WTC11 (cell line): Measurements from ENCODE around the gene PRR14. TPM values are rescaled to one million over a fixed set of nuclear protein-coding genes. Genes with fewer than 3 reads are reported as not detected.

Experiments used
- ATAC-seq: fragments of 200-7000 bp; cut with Tn5 transposase; 2 replicates; pipeline ENCODE4 v1.10.0; 2021; ENCODE audit warnings: mild to moderate bottlenecking, moderate library complexity
- CTCF ChIA-PET: fragments of 300-600 bp; sonication (Branson Sonifier 250); formaldehyde crosslinking; loops from one replicate; lab custom pipeline; 2021; ENCODE audit warnings: antibody characterized with exemption; lab: Charles Lee
- POLR2A ChIA-PET: fragments of 350-600 bp; sonication (Branson Sonifier 250); formaldehyde crosslinking; loops from one replicate; lab custom pipeline; 2021; ENCODE audit warnings: antibody characterized with exemption; lab: Charles Lee
- DNase-seq: peaks from one replicate; pipeline ENCODE4 v3.0.0; 2021; ENCODE audit warnings: low spot score
- H3K27ac Mint-ChIP-seq: 2 replicates; pipeline ENCODE4 v1.8.0; 2021; ENCODE audit warnings: mixed read lengths
- H3K27me3 Mint-ChIP-seq: 2 replicates; pipeline ENCODE4 v1.8.0; 2021; ENCODE audit warnings: low read depth, mild to moderate bottlenecking, moderate library complexity, mixed read lengths
- H3K36me3 Mint-ChIP-seq: 2 replicates; pipeline ENCODE4 v1.8.0; 2021; ENCODE audit warnings: mixed read lengths
- H3K4me1 Mint-ChIP-seq: 2 replicates; pipeline ENCODE4 v1.8.0; 2022; ENCODE audit warnings: mixed read lengths
- H3K4me3 Mint-ChIP-seq: 2 replicates; pipeline ENCODE4 v1.8.0; 2021; ENCODE audit warnings: mild to moderate bottlenecking, moderate library complexity, mixed read lengths
- H3K9me3 Mint-ChIP-seq: 2 replicates; pipeline ENCODE4 v1.8.0; 2021; ENCODE audit warnings: mixed read lengths
- CREM ChIP-seq: sonication (generic); formaldehyde crosslinking; IDR thresholded peaks from 2 replicates; pipeline ENCODE4 v1.8.1; 2022; ENCODE audit warnings: mild to moderate bottlenecking, missing genetic modification reagents, moderate library complexity
- CTCF ChIP-seq: fragments of 200-600 bp; IDR thresholded peaks from 2 replicates; pipeline ENCODE4 v1.8.0; 2022; ENCODE audit warnings: antibody characterized with exemption
- E2F1 ChIP-seq: sonication (generic); formaldehyde crosslinking; IDR thresholded peaks from 2 replicates; pipeline ENCODE4 v1.8.0; 2022; ENCODE audit warnings: mild to moderate bottlenecking, missing genetic modification reagents
- FOXP1 ChIP-seq: sonication (generic); formaldehyde crosslinking; IDR thresholded peaks from 2 replicates; pipeline ENCODE4 v1.8.0; 2022; ENCODE audit warnings: missing genetic modification reagents, mild to moderate bottlenecking, moderate library complexity, borderline replicate concordance
- HMGXB4 ChIP-seq: sonication (generic); formaldehyde crosslinking; IDR thresholded peaks from 2 replicates; pipeline ENCODE4 v1.8.1; 2023; ENCODE audit warnings: mild to moderate bottlenecking, moderate library complexity, missing genetic modification reagents
- IRF1 ChIP-seq: sonication (generic); formaldehyde crosslinking; IDR thresholded peaks from 2 replicates; pipeline ENCODE4 v1.8.0; 2023; ENCODE audit warnings: missing genetic modification reagents
- MAX ChIP-seq: sonication (generic); formaldehyde crosslinking; IDR thresholded peaks from 2 replicates; pipeline ENCODE4 v1.8.0; 2022; ENCODE audit warnings: mild to moderate bottlenecking, missing genetic modification reagents
- MLX ChIP-seq: sonication (generic); formaldehyde crosslinking; IDR thresholded peaks from 2 replicates; pipeline ENCODE4 v1.8.1; 2023; ENCODE audit warnings: mild to moderate bottlenecking, missing genetic modification reagents, moderate library complexity
- MXD4 ChIP-seq: fragments of 250-450 bp; sonication (Bioruptor Pico); IDR thresholded peaks from 2 replicates; pipeline ENCODE4 v1.8.0; 2021; ENCODE audit warnings: mild to moderate bottlenecking, moderate library complexity, borderline replicate concordance
- NFYB ChIP-seq: sonication (generic); formaldehyde crosslinking; conservative IDR thresholded peaks from 2 replicates; pipeline ENCODE4 v1.8.0; 2022; ENCODE audit warnings: low read depth, missing genetic modification reagents
- OVOL2 ChIP-seq: fragments of 250-450 bp; sonication (Bioruptor Pico); IDR thresholded peaks from 2 replicates; pipeline ENCODE4 v1.9.0; 2021; ENCODE audit warnings: mild to moderate bottlenecking, borderline replicate concordance
- RORB ChIP-seq: fragments of 250-450 bp; sonication (Bioruptor Pico); IDR thresholded peaks from 2 replicates; pipeline ENCODE4 v1.9.0; 2021; ENCODE audit warnings: mild to moderate bottlenecking
- SMAD4 ChIP-seq: sonication (generic); formaldehyde crosslinking; IDR thresholded peaks from 2 replicates; pipeline ENCODE4 v1.8.0; 2022; ENCODE audit warnings: mild to moderate bottlenecking, missing genetic modification reagents
- SOX15 ChIP-seq: fragments of 250-450 bp; sonication (Bioruptor Pico); IDR thresholded peaks from 2 replicates; pipeline ENCODE4 v1.9.0; 2021; ENCODE audit warnings: mild to moderate bottlenecking
- SP1 ChIP-seq: sonication (generic); formaldehyde crosslinking; conservative IDR thresholded peaks from 2 replicates; pipeline ENCODE4 v1.8.1; 2022; ENCODE audit warnings: missing genetic modification reagents
- TEAD1 ChIP-seq: sonication (generic); formaldehyde crosslinking; IDR thresholded peaks from 2 replicates; pipeline ENCODE4 v1.8.0; 2022; ENCODE audit warnings: mild to moderate bottlenecking, missing genetic modification reagents
- USF2 ChIP-seq: sonication (generic); formaldehyde crosslinking; IDR thresholded peaks from 2 replicates; pipeline ENCODE4 v1.8.1; 2023; ENCODE audit warnings: mild to moderate bottlenecking, missing genetic modification reagents, moderate library complexity
- ZNF219 ChIP-seq: sonication (generic); formaldehyde crosslinking; IDR thresholded peaks from 2 replicates; pipeline ENCODE4 v1.8.0; 2023; ENCODE audit warnings: missing genetic modification reagents, mild to moderate bottlenecking, borderline replicate concordance
- ZNF317 ChIP-seq: sonication (generic); formaldehyde crosslinking; IDR thresholded peaks from 2 replicates; pipeline ENCODE4 v1.8.1; 2023; ENCODE audit warnings: low read depth, mild to moderate bottlenecking, moderate library complexity, missing genetic modification reagents, borderline replicate concordance
- ZNF512 ChIP-seq: sonication (generic); formaldehyde crosslinking; IDR thresholded peaks from 2 replicates; pipeline ENCODE4 v1.8.1; 2022; ENCODE audit warnings: missing genetic modification reagents, borderline replicate concordance
- ZSCAN18 ChIP-seq: fragments of 250-450 bp; sonication (Bioruptor Pico); IDR thresholded peaks from 2 replicates; pipeline ENCODE4 v2.1.2; 2022; ENCODE audit warnings: mild to moderate bottlenecking, moderate library complexity
- total RNA-seq: library from RNA; stranded (reverse); gene quantifications from 3 replicates; pipeline ENCODE4 v1.2.3, GENCODE V29; 2021

Gene PRR14
- total RNA-seq, 1 experiment from 2014 or later = 21.9 TPM

GRCh38 chr16:30615358-30616091 lies 35.2 kb upstream of the PRR14 start:
- peak; percentile 90 for ATAC-seq
- H3K36me3 Mint-ChIP-seq = no peaks in the 10 kb centered on the region
- H3K9me3 Mint-ChIP-seq = no peaks in the 10 kb centered on the region
- peaks cover 1% of the 10 kb centered on the region; the same call in 1 of the 2 replicates for H3K4me1 Mint-ChIP-seq
- H3K27me3 Mint-ChIP-seq = peaks cover 17% of the 10 kb centered on the region
- TF ChIP-seq ZNF219 = no peak
- no peak for TF ChIP-seq ZNF317 (CRISPR knock-in tag)
- TF ChIP-seq CTCF = peak; percentile 99
- TF ChIP-seq MAX = peak; percentile 46; the same call in 1 of the 2 replicates
- peak; percentile 82; the same call in 1 of the 2 replicates for TF ChIP-seq HMGXB4 (CRISPR knock-in tag)
- 0 out of 2 replicates have a peak, but pooled peaks have one; percentile 38 for TF ChIP-seq SP1 (CRISPR knock-in tag)
- no peak for TF ChIP-seq ZSCAN18 (CRISPR knock-in tag)
- 0 out of 2 replicates have a peak, but pooled peaks have one; percentile 14 for TF ChIP-seq TEAD1 (CRISPR knock-in tag)
- ChIA-PET POLR2A (interaction anchor here (0.7 to 1.2 kb wide), 6 partner anchors 30 to 523 kb away, joined by 3 to 4 read pairs (median 3); partner anchors contain the start of genes DCTPP1, ZNF764 and ZNF785), CTCF (interaction anchor here (0.5 to 2.9 kb wide), 81 partner anchors 9 to 584 kb away, joined by 3 to 79 read pairs (median 5); partner anchors contain the start of genes CD2BP2, CORO1A, DCTPP1 and ITGAL)
- H3K27ac Mint-ChIP-seq = no peak overlapping the region
- DNase-seq = peak; percentile 98
- no peak overlapping the region for H3K4me3 Mint-ChIP-seq

GRCh38 chr16:30619202-30619601 lies 31.6 kb upstream of the PRR14 start:
- ChIA-PET CTCF (interaction anchor here (1.0 to 3.6 kb wide), 2 partner anchors 189 to 210 kb away, joined by 3 to 16 read pairs; partner anchors contain the start of gene DCTPP1), POLR2A (interaction anchor here (0.6 kb wide), 1 partner anchor 122 kb away, joined by 3 read pairs; no protein-coding TSS in a partner anchor)
- no peak overlapping the region for H3K4me3 Mint-ChIP-seq
- H3K27ac Mint-ChIP-seq = no peak overlapping the region
- no peak for DNase-seq
- H3K4me1 Mint-ChIP-seq = 0 out of 2 replicates have a peak, but pooled peaks cover 3% of the 10 kb centered on the region
- no peak for ATAC-seq
- no peaks in the 10 kb centered on the region for H3K9me3 Mint-ChIP-seq
- H3K36me3 Mint-ChIP-seq = no peaks in the 10 kb centered on the region
- peaks cover 46% of the 10 kb centered on the region for H3K27me3 Mint-ChIP-seq
- no peak for TF ChIP-seq MLX (CRISPR knock-in tag)
- TF ChIP-seq ZNF512 (CRISPR knock-in tag) = no peak
- TF ChIP-seq OVOL2 (CRISPR knock-in tag) = no peak
- no peak for TF ChIP-seq SP1 (CRISPR knock-in tag)
- no peak for TF ChIP-seq FOXP1
- TF ChIP-seq NFYB (CRISPR knock-in tag) = no peak
- no peak for TF ChIP-seq SMAD4 (CRISPR knock-in tag)
- no peak for TF ChIP-seq IRF1 (CRISPR knock-in tag)
- TF ChIP-seq MXD4 (CRISPR knock-in tag) = no peak
- TF ChIP-seq E2F1 (CRISPR knock-in tag) = no peak
- no peak for TF ChIP-seq SOX15
- no peak for TF ChIP-seq CREM (CRISPR knock-in tag)
- TF ChIP-seq RORB (CRISPR knock-in tag) = no peak
- no peak for TF ChIP-seq USF2 (CRISPR knock-in tag)
